Measurements from ENCODE around the gene NDFIP2.

The NDFIP2 gene

GRCh38 chr13:79456051-79456450 lies 24.9 kb upstream of the NDFIP2 start:
- DNase-seq, result no peak
- Histone ChIP-seq H3K9me3 (ENCODE audit: severe bottlenecking) (no peaks in the 10 kb centered on the region), H3K27me3 (ENCODE audit: insufficient read depth, low read depth, severe bottlenecking) (no peaks in the 10 kb centered on the region), H3K4me3 (ENCODE audit: low read depth, low read length) (no peak overlapping the region), H3K36me3 (no peaks in the 10 kb centered on the region), H3K27ac (no peak overlapping the region)
- no peak for TF ChIP-seq CTCF (IDR thresholded peaks at IDR 0.05; ENCODE audit: low read depth, low read length)

GRCh38 chr13:79456656-79457365 lies 24.1 kb upstream of the NDFIP2 start:
- TF ChIP-seq CTCF (IDR thresholded peaks at IDR 0.05; ENCODE audit: low read depth, low read length), result no peak
- DNase-seq, result no peak
- no peak overlapping the region for H3K27ac ChIP-seq

GRCh38 chr13:79457390-79457789 lies 23.6 kb upstream of the NDFIP2 start:
- no peak for TF ChIP-seq CTCF (IDR thresholded peaks at IDR 0.05; ENCODE audit: low read depth, low read length)

More at GRCh38 chr13:79456656-79457365, 24.1 kb upstream of the NDFIP2 start:
- Histone ChIP-seq H3K36me3 (no peaks in the 10 kb centered on the region), H3K27me3 (ENCODE audit: insufficient read depth, low read depth, severe bottlenecking) (no peaks in the 10 kb centered on the region), H3K4me3 (ENCODE audit: low read depth, low read length) (no peak overlapping the region), H3K9me3 (ENCODE audit: severe bottlenecking) (no peaks in the 10 kb centered on the region)

GRCh38 chr13:79457948-79458347 lies 23.0 kb upstream of the NDFIP2 start:
- H3K36me3 ChIP-seq, result no peaks in the 10 kb centered on the region
- TF ChIP-seq CTCF (IDR thresholded peaks at IDR 0.05; ENCODE audit: low read depth, low read length), result no peak
- H3K4me3 ChIP-seq (ENCODE audit: low read depth, low read length), result no peak overlapping the region
- H3K27ac ChIP-seq, result no peak overlapping the region
- no peaks in the 10 kb centered on the region for H3K9me3 ChIP-seq (ENCODE audit: severe bottlenecking)
- H3K27me3 ChIP-seq (ENCODE audit: insufficient read depth, low read depth, severe bottlenecking), result no peaks in the 10 kb centered on the region
- no peak for DNase-seq

More at GRCh38 chr13:79457390-79457789, 23.6 kb upstream of the NDFIP2 start:
- no peak for DNase-seq
- H3K9me3 ChIP-seq (ENCODE audit: severe bottlenecking), result no peaks in the 10 kb centered on the region
- H3K27ac ChIP-seq, result no peak overlapping the region
- no peaks in the 10 kb centered on the region for H3K27me3 ChIP-seq (ENCODE audit: insufficient read depth, low read depth, severe bottlenecking)
- H3K36me3 ChIP-seq, result no peaks in the 10 kb centered on the region
- no peak overlapping the region for H3K4me3 ChIP-seq (ENCODE audit: low read depth, low read length)

GRCh38 chr13:79458436-79458835 lies 22.5 kb upstream of the NDFIP2 start:
- DNase-seq, result no peak
- Histone ChIP-seq H3K9me3 (ENCODE audit: severe bottlenecking) (no peaks in the 10 kb centered on the region), H3K27ac (no peak overlapping the region), H3K4me3 (ENCODE audit: low read depth, low read length) (no peak overlapping the region), H3K27me3 (ENCODE audit: insufficient read depth, low read depth, severe bottlenecking) (no peaks in the 10 kb centered on the region), H3K36me3 (no peaks in the 10 kb centered on the region)
- TF ChIP-seq CTCF (IDR thresholded peaks at IDR 0.05; ENCODE audit: low read depth, low read length), result no peak

GRCh38 chr13:79459906-79460305 lies 21.0 kb upstream of the NDFIP2 start:
- H3K27me3 ChIP-seq (ENCODE audit: insufficient read depth, low read depth, severe bottlenecking), result no peaks in the 10 kb centered on the region

More at GRCh38 chr13:79459906-79460305, 21.0 kb upstream of the NDFIP2 start:
- H3K36me3 ChIP-seq, result no peaks in the 10 kb centered on the region
- no peaks in the 10 kb centered on the region for H3K9me3 ChIP-seq (ENCODE audit: severe bottlenecking)
- no peak for DNase-seq
- no peak for TF ChIP-seq CTCF (IDR thresholded peaks at IDR 0.05; ENCODE audit: low read depth, low read length)
- H3K27ac ChIP-seq, result no peak overlapping the region
- H3K4me3 ChIP-seq (ENCODE audit: low read depth, low read length), result no peak overlapping the region
